ENCODE results near the gene SAP25.

DNA sequence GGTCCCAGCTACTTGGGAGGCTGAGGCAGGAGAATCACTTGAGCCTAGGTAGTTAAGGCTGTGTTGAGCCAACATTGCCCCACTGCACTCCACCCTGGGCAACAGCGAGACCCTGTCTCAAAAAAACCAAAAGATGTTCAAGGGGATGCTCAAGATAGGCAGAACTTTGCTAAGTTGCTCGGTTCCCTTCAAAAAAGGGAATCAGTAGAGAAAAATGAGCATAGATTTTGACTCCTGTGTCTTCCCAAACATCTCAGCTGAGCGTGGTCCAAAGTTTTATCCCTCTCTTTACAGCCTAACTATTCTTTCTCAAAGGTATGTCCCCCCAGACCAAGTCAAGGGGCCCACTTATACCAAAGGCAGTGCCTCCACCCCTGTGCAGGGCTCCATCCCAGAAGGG is 20.7 kb downstream of the SAP25 start:
- no peak for TF ChIP-seq EZH2 (IDR thresholded peaks at IDR 0.05; ENCODE audit: insufficient read depth, poor library complexity, severe bottlenecking)
- TF ChIP-seq EZH2phosphoT487 (IDR thresholded peaks at IDR 0.05; ENCODE audit: insufficient read depth, low read depth), result no peak
